Peyer's patch (tissue), 4 donors: Measurements from ENCODE around the gene FOXF2. TPM values are rescaled to one million over a fixed set of nuclear protein-coding genes. Genes with fewer than 3 reads are reported as not detected.

Experiments
- DNase-seq, 3 donors: peaks; one replicate each; pipeline ENCODE4 v3.0.0-alpha.2; 2017 to 2019
- H3K27ac ChIP-seq, 4 donors: fragments of 200-600 bp; sonication (generic); one replicate each; pipeline ENCODE4 v1.5.1; 2016 to 2019
- H3K27me3 ChIP-seq, 2 donors: fragments of 200-600 bp; sonication (generic); one replicate each; pipeline ENCODE4 v1.5.1; 2019
- H3K36me3 ChIP-seq, 3 donors: fragments of 200-600 bp; sonication (generic); one replicate each; pipeline ENCODE4 v1.5.1; 2016 to 2019
- H3K4me1 ChIP-seq, 4 donors: fragments of 200-600 bp; sonication (generic); one replicate each; pipeline ENCODE4 v1.5.1; 2016 to 2019
- H3K4me3 ChIP-seq, 4 donors: fragments of 200-600 bp; sonication (generic); 1 replicate in 3 of 4; 2 replicates in 1 of 4; pipeline ENCODE4 v1.5.1; 2016 to 2019; ENCODE audit warnings: mild to moderate bottlenecking in 1 of 4
- H3K9me3 ChIP-seq, 4 donors: fragments of 200-600 bp; sonication (generic); one replicate each; pipeline ENCODE4 v1.5.1; 2016 to 2019; ENCODE audit warnings: mild to moderate bottlenecking in 1 of 4
- CTCF ChIP-seq, 6 experiments: fragments of 450-650 bp in 4 of 6; fragments of 200-600 bp in 2 of 6; sonication (generic) in 1 of 6; IDR thresholded peaks; one replicate each; pipeline ENCODE4 v1.5.1; 2017 to 2019; ENCODE audit warnings: antibody characterized with exemption in 6 of 6, mild to moderate bottlenecking in 3 of 6, moderate library complexity in 1 of 6
- POLR2A ChIP-seq, 2 donors: fragments of 450-650 bp; IDR thresholded peaks; one replicate each; pipeline ENCODE4 v1.5.1; 2017; ENCODE audit warnings: antibody characterized with exemption in 2 of 2, mild to moderate bottlenecking in 2 of 2, moderate library complexity in 2 of 2
- total RNA-seq, 4 donors: library from RNA; depleted of rRNA; stranded (reverse); fragments of >200 nt; gene quantifications; one replicate each; pipeline ENCODE4 v1.1.0, GENCODE V29; 2016

The FOXF2 gene
- total RNA-seq, 4 donors from 2014 or later = 4.0 to 14.0 (median 8.0) TPM

- Histone ChIP-seq H3K27ac (peak overlapping the region; percentile 49 to 90 (median 73)), H3K36me3 (no peaks in the 10 kb centered on the region), H3K4me3 (peak overlapping the region in 2 of 4 donors; percentile 19 to 34), H3K4me1 (peaks cover 0 to 34% (median 8%) of the 10 kb centered on the region in 4 donors), H3K9me3 (no peaks in the 10 kb centered on the region), H3K27me3 (peaks cover 0 to 53% of the 10 kb centered on the region in 2 donors)
- TF ChIP-seq CTCF (IDR thresholded peaks at IDR 0.05) (no peak), POLR2A (IDR thresholded peaks at IDR 0.05) (no peak)
- DNase-seq = no peak
Observed at GRCh38 chr6:1382883-1383728, 6.3 kb upstream of the FOXF2 start.

GRCh38 chr6:1383729-1384548 is 5.4 kb upstream of the FOXF2 start:
- Histone ChIP-seq H3K27me3 (peaks cover 0 to 48% of the 10 kb centered on the region in 2 donors), H3K9me3 (no peaks in the 10 kb centered on the region), H3K27ac (peak overlapping the region; percentile 49 to 90 (median 73)), H3K36me3 (no peaks in the 10 kb centered on the region), H3K4me1 (peaks cover 0 to 25% (median 8%) of the 10 kb centered on the region in 4 donors), H3K4me3 (peak overlapping the region in 2 of 4 donors; percentile 19 to 34)
- no peak for DNase-seq
- TF ChIP-seq POLR2A (IDR thresholded peaks at IDR 0.05) = no peak
- TF ChIP-seq CTCF (IDR thresholded peaks at IDR 0.05) = no peak

- no peak for DNase-seq
- TF ChIP-seq CTCF (IDR thresholded peaks at IDR 0.05) = no peak
- TF ChIP-seq POLR2A (IDR thresholded peaks at IDR 0.05) = no peak
- H3K36me3 ChIP-seq = no peaks in the 10 kb centered on the region
- peak overlapping the region; percentile 32 to 90 (median 73) for H3K27ac ChIP-seq
- H3K27me3 ChIP-seq = peaks cover 0 to 47% of the 10 kb centered on the region in 2 donors
- peak overlapping the region in 1 of 4 donors; percentile 34 for H3K4me3 ChIP-seq
- H3K9me3 ChIP-seq = no peaks in the 10 kb centered on the region
- peaks cover 0 to 25% (median 8%) of the 10 kb centered on the region in 4 donors for H3K4me1 ChIP-seq
Observed at GRCh38 chr6:1384549-1385128, 4.7 kb upstream of the FOXF2 start.

- Histone ChIP-seq H3K27ac (peak overlapping the region in 3 of 4 donors; percentile 42 to 90 (median 86)), H3K36me3 (no peaks in the 10 kb centered on the region), H3K9me3 (no peaks in the 10 kb centered on the region), H3K4me1 (peaks cover 0 to 26% (median 11%) of the 10 kb centered on the region in 4 donors), H3K27me3 (peaks cover 0 to 46% of the 10 kb centered on the region in 2 donors), H3K4me3 (peak overlapping the region in 1 of 4 donors; percentile 11)
- no peak for DNase-seq
- TF ChIP-seq POLR2A (IDR thresholded peaks at IDR 0.05) = no peak
- TF ChIP-seq CTCF (IDR thresholded peaks at IDR 0.05) = no peak
Observed at GRCh38 chr6:1385129-1386037, 4.0 kb upstream of the FOXF2 start.
